ENCODE data around the gene RAB3IL1.
"Not testable (repeated sequence)": the region's sequence is repeated elsewhere in the genome, so short reads cannot be mapped to it uniquely, and the experiment has no call there.

The RAB3IL1 gene
- 0 to 0.06 (median 0) reads per million in 9 experiments for total RNA-seq

- no peaks in the 10 kb centered on the region for H3K36me3 Mint-ChIP-seq (ENCODE audit: insufficient read depth)
- H3K4me3 Mint-ChIP-seq, result peak within 1 kb of the TSS; percentile 72 to 76
- H3K9me3 Mint-ChIP-seq, result no peaks in the 10 kb centered on the region
- peak; percentile 22 for ATAC-seq (replicated peaks)
- H3K27ac Mint-ChIP-seq, result no peak within 1 kb of the TSS
- DNase-seq, result no peak
- H3K27me3 Mint-ChIP-seq, result peaks cover 66 to 94% of the 10 kb centered on the region in 2 donors
- H3K4me1 Mint-ChIP-seq (ENCODE audit: low read depth in 2 of 2), result peaks cover 11 to 13% of the 10 kb centered on the region in 2 donors
These were observed at the start of gene RAB3IL1 for GRCh38 chr11:61917334-61918109. Gene RAB3IL1, minus strand, starts transcription at chr11:61917566. Its CDS starts 199 bp downstream, at chr11:61917367.

DNA sequence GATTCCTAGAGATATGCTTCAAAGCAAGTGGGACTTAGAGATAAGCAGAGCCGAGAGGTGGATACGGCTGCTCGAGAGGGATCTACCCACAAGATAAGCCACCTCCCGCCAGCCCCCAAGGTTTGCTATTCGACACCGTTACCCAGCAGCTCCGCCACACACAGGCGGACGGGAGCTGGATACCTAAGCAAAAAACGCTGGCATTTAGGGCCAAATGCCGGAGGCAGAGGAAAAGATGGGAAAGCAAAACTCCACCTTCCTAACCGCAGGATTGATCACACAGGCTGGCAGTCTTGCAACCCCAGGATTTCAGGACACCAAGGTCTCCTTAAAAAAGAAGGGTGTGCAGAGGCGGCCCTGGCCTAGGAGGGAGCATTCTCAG, 49.4 kb upstream of the RAB3IL1 start:
- Mint-ChIP-seq H3K27me3 (no peaks in the 10 kb centered on the region), H3K27ac (peak overlapping the region; percentile 97), H3K4me1 (ENCODE audit: low read depth in 2 of 2) (peaks cover 31 to 34% of the 10 kb centered on the region in 2 donors), H3K9me3 (no peaks in the 10 kb centered on the region), H3K4me3 (peak overlapping the region; percentile 91 to 92), H3K36me3 (ENCODE audit: insufficient read depth) (peaks cover 78% of the 10 kb centered on the region)
- ATAC-seq (replicated peaks), result peak; percentile 4
- DNase-seq, result peak; percentile 29 to 43 (median 42)

GRCh38 chr11:61964666-61965271, 47.4 kb upstream of the RAB3IL1 start:
- not testable (repeated sequence) for H3K9me3 Mint-ChIP-seq; H3K27me3 Mint-ChIP-seq; DNase-seq; ATAC-seq (replicated peaks)
- peaks cover 87% of the 10 kb centered on the region for H3K36me3 Mint-ChIP-seq (ENCODE audit: insufficient read depth)
- peak overlapping the region; percentile 91 to 92 for H3K4me3 Mint-ChIP-seq
- peaks cover 25 to 29% of the 10 kb centered on the region in 2 donors for H3K4me1 Mint-ChIP-seq (ENCODE audit: low read depth in 2 of 2)
- peak overlapping the region; percentile 97 for H3K27ac Mint-ChIP-seq

GRCh38 chr11:61964058-61964665, 46.8 kb upstream of the RAB3IL1 start:
- peak overlapping the region; percentile 97 for H3K27ac Mint-ChIP-seq
- peaks cover 25 to 29% of the 10 kb centered on the region in 2 donors for H3K4me1 Mint-ChIP-seq (ENCODE audit: low read depth in 2 of 2)
- peaks cover 83% of the 10 kb centered on the region for H3K36me3 Mint-ChIP-seq (ENCODE audit: insufficient read depth)
- no peaks in the 10 kb centered on the region for H3K9me3 Mint-ChIP-seq
- H3K27me3 Mint-ChIP-seq, result no peaks in the 10 kb centered on the region
- DNase-seq (no peak), ATAC-seq (replicated peaks) (no peak)
- peak overlapping the region; percentile 91 to 92 for H3K4me3 Mint-ChIP-seq

DNA sequence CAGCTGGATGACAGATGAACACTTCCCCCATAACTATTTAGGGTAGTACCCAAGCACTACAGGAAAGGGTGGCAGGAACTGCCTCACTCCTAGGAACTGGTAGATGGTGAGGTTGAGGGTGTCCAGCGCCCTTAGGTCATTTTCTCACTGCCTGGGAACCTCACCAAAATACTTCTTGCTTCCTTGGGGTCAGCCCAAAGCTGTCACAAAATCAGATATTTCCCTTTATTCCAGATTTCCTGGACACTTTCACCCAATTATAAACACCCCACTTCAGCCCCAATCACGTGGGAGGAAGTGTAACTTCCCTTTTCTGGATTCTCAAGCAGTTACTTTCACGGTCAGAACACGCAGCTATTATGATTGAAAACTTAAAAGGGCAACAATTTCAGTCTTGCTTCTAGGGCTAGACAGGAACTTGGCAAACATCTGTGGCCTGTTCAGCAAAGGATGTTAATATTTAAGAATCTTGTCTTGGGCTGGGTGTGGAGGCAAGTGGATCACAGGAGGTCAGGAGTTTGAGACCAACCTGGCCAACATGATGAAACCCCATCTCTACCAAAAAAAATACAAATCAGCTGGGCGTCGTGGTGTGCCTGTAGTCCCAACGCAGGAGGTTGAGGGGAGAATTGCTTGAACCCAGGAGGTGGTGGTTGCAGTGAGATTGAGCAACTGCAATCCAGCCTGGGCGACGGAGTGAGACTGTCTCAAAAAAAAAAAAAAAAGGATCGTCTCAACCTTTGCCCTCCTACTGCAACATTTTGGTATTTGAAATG, 46.1 kb upstream of the RAB3IL1 start:
- DNase-seq (peak in 1 of 3 experiments; percentile 20), ATAC-seq (replicated peaks) (peak; percentile 4)
- peaks cover 77% of the 10 kb centered on the region for H3K36me3 Mint-ChIP-seq (ENCODE audit: insufficient read depth)
- no peaks in the 10 kb centered on the region for H3K9me3 Mint-ChIP-seq
- H3K27me3 Mint-ChIP-seq, result no peaks in the 10 kb centered on the region
- peak overlapping the region; percentile 97 for H3K27ac Mint-ChIP-seq
- H3K4me1 Mint-ChIP-seq (ENCODE audit: low read depth in 2 of 2), result peaks cover 25 to 29% of the 10 kb centered on the region in 2 donors
- H3K4me3 Mint-ChIP-seq, result peak overlapping the region; percentile 5 to 92

DNA sequence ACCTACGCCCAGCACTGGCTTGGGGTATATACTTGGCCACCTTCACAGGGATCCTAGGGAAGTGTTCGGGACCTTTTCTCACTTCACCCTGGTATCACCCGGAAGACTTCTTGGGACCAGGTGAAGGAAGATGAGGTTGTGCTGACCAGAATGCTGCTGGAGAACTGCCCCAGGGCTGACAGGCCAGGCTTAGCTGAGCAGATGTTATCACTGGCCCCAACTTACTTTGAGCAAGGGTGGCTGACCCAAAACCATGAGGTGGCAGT, 45.6 kb upstream of the RAB3IL1 start:
- no peak for DNase-seq

GRCh38 chr11:61962213-61963015, 45.0 kb upstream of the RAB3IL1 start:
- no peaks in the 10 kb centered on the region for H3K9me3 Mint-ChIP-seq
- peaks cover 66% of the 10 kb centered on the region for H3K36me3 Mint-ChIP-seq (ENCODE audit: insufficient read depth)
- no peaks in the 10 kb centered on the region for H3K27me3 Mint-ChIP-seq
- ATAC-seq (replicated peaks), result no peak
- peak overlapping the region in 1 of 2 donors; percentile 49 for H3K4me3 Mint-ChIP-seq
- no peak for DNase-seq
- H3K27ac Mint-ChIP-seq, result peak overlapping the region; percentile 97
- H3K4me1 Mint-ChIP-seq (ENCODE audit: low read depth in 2 of 2), result peaks cover 22% of the 10 kb centered on the region in 2 donors

More for the DNA sequence above, 45.6 kb upstream of the RAB3IL1 start:
- Mint-ChIP-seq H3K9me3 (no peaks in the 10 kb centered on the region), H3K4me1 (ENCODE audit: low read depth in 2 of 2) (peaks cover 22 to 24% of the 10 kb centered on the region in 2 donors), H3K27ac (peak overlapping the region; percentile 97), H3K36me3 (ENCODE audit: insufficient read depth) (peaks cover 72% of the 10 kb centered on the region), H3K4me3 (peak overlapping the region in 1 of 2 donors; percentile 49), H3K27me3 (no peaks in the 10 kb centered on the region)
- no peak for ATAC-seq (replicated peaks)

DNA sequence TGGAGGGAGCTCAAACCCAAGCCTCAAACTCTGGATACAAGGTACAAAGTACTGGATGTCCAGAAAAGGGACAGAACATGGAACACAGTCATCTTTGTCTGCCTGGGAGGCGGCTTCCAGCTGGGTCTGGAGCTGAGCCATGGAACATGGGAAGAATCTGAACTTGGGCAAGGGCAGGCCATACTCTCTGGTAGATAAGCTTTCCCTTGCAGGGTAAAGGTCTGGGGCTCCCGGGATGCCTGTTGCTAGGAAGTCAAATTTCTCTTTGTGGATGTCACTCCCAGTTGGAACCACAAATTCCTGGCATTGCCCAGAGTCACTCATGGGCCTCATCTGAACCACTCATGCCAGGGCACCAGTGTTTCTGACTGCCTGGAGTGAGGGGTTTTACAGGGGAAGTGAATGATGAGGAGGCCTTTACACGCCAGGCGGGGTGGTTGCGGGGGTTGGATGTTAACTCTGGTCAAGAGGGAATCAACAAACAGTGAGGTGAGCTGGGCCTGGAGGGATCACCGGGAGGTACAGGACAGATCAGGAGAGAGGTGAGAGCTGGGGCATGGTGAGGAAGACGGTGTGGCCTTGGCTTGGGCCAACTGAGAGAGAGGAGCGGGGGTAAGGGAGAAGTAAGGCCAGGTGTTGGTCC, 44.3 kb upstream of the RAB3IL1 start:
- H3K9me3 Mint-ChIP-seq, result no peaks in the 10 kb centered on the region
- ATAC-seq (replicated peaks), result no peak
- peaks cover 22% of the 10 kb centered on the region in 2 donors for H3K4me1 Mint-ChIP-seq (ENCODE audit: low read depth in 2 of 2)
- peaks cover 59% of the 10 kb centered on the region for H3K36me3 Mint-ChIP-seq (ENCODE audit: insufficient read depth)
- H3K4me3 Mint-ChIP-seq, result peak overlapping the region in 1 of 2 donors; percentile 31
- DNase-seq, result no peak
- no peaks in the 10 kb centered on the region for H3K27me3 Mint-ChIP-seq
- H3K27ac Mint-ChIP-seq, result peak overlapping the region; percentile 35 to 97

GRCh38 chr11:61960532-61960931, 43.2 kb upstream of the RAB3IL1 start:
- no peak overlapping the region for H3K27ac Mint-ChIP-seq
- DNase-seq, result no peak
- H3K9me3 Mint-ChIP-seq, result no peaks in the 10 kb centered on the region
- H3K4me1 Mint-ChIP-seq (ENCODE audit: low read depth in 2 of 2), result peaks cover 17 to 23% of the 10 kb centered on the region in 2 donors
- H3K4me3 Mint-ChIP-seq, result no peak overlapping the region
- ATAC-seq (replicated peaks), result no peak
- H3K27me3 Mint-ChIP-seq, result peaks cover 0 to 9% of the 10 kb centered on the region in 2 donors
- peaks cover 48% of the 10 kb centered on the region for H3K36me3 Mint-ChIP-seq (ENCODE audit: insufficient read depth)

DNA sequence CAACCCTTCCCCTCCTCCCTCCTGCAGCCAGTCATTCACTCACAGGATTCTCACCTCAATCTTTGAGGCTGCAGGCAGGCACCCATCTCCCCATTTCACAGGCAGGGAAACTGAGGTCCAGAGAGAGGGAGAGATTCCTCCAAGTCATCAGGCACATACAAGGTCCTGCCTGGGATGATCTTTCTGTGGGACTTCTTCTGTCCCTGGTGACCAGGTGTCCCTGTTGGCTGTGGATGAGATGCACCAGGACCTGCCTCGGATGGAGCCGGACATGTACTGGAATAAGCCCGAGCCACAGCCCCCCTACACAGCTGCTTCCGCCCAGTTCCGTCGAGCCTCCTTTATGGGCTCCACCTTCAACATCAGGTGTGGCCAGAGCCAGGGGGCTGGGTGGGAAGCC, 42.3 kb upstream of the RAB3IL1 start:
- H3K36me3 Mint-ChIP-seq (ENCODE audit: insufficient read depth), result peaks cover 39% of the 10 kb centered on the region
- H3K27me3 Mint-ChIP-seq, result peaks cover 4 to 15% of the 10 kb centered on the region in 2 donors
- DNase-seq (no peak), ATAC-seq (replicated peaks) (no peak)
- H3K9me3 Mint-ChIP-seq, result no peaks in the 10 kb centered on the region
- no peak overlapping the region for H3K4me3 Mint-ChIP-seq
- no peak overlapping the region for H3K27ac Mint-ChIP-seq
- peaks cover 8 to 14% of the 10 kb centered on the region in 2 donors for H3K4me1 Mint-ChIP-seq (ENCODE audit: low read depth in 2 of 2)

DNA sequence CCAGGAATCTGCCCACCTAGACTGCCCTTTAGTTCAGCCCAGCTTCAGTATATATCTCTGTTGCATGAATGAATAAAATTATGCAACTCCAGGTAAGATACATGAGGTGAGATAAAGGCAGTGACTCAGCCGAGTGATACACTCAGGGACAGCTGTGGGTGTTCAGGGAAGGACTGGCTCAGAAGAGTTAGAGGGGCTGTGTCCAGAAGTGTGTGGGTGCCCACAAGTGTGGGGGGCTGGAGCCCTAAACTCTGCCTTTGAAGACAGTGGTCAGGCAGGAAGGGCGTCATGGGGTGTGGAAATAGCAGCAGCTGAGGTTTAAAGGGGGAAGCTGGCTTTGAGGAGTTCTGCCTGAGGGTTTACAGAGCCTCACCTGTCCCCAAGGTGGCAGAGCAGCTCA, 41.7 kb upstream of the RAB3IL1 start:
- no peak overlapping the region for H3K4me3 Mint-ChIP-seq
- DNase-seq, result no peak
- no peak for ATAC-seq (replicated peaks)
- no peaks in the 10 kb centered on the region for H3K9me3 Mint-ChIP-seq
- H3K4me1 Mint-ChIP-seq (ENCODE audit: low read depth in 2 of 2), result peaks cover 6 to 13% of the 10 kb centered on the region in 2 donors
- H3K27me3 Mint-ChIP-seq, result peaks cover 10 to 21% of the 10 kb centered on the region in 2 donors
- H3K36me3 Mint-ChIP-seq (ENCODE audit: insufficient read depth), result peaks cover 33% of the 10 kb centered on the region
- peak overlapping the region in 1 of 2 donors; percentile 53 for H3K27ac Mint-ChIP-seq

DNA sequence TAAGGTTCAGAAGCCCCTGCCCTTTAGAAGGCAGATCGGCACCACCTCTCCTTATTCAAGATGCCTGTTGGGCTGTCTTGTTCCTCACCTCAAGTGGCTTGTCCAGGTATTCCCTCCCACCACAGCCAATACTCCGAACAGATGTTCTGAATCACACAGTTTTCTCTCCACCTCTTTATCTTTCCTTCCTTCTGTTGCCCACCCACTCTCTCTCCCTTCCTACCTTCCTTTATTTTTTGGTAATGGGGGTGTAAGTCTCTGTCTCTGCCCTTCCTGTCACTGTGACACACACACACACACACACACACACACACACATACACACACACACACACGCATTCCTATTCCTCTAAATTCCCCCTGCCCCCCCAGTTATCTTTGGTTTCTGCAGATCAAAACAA, 41.2 kb upstream of the RAB3IL1 start:
- Mint-ChIP-seq H3K9me3 (no peaks in the 10 kb centered on the region), H3K27me3 (peaks cover 13 to 23% of the 10 kb centered on the region in 2 donors), H3K27ac (peak overlapping the region in 1 of 2 donors; percentile 53), H3K4me1 (ENCODE audit: low read depth in 2 of 2) (peaks cover 6 to 11% of the 10 kb centered on the region in 2 donors), H3K36me3 (ENCODE audit: insufficient read depth) (peaks cover 28% of the 10 kb centered on the region), H3K4me3 (no peak overlapping the region)
- ATAC-seq (replicated peaks) (no peak), DNase-seq (no peak)

All from effector memory CD8-positive, alpha-beta T cell (primary cell).